Measurements from ENCODE around the gene SEL1L3.

- TF ChIP-seq E2F5 (CRISPR knock-in tag; conservative IDR thresholded peaks at IDR 0.05): no peak
- TF ChIP-seq ELF4 (CRISPR knock-in tag; IDR thresholded peaks at IDR 0.05; ENCODE audit: borderline replicate concordance): no peak
- TF ChIP-seq PBX3 (CRISPR knock-in tag; IDR thresholded peaks at IDR 0.05; ENCODE audit: borderline replicate concordance): no peak
- no peak for TF ChIP-seq ATF7 (IDR thresholded peaks at IDR 0.05)
- no peak for TF ChIP-seq ATF7 (CRISPR knock-in tag; IDR thresholded peaks at IDR 0.05)
- no peak for TF ChIP-seq UBTF (CRISPR knock-in tag; IDR thresholded peaks at IDR 0.05)
- no peak for TF ChIP-seq HNRNPLL (IDR thresholded peaks at IDR 0.05; ENCODE audit: low read depth, low read length, poor library complexity, severe bottlenecking)
- no peak for TF ChIP-seq ASH2L (IDR thresholded peaks at IDR 0.05; ENCODE audit: insufficient read length, low read depth, low read length)
- TF ChIP-seq XBP1 (CRISPR knock-in tag; IDR thresholded peaks at IDR 0.05): no peak
- no peak for TF ChIP-seq PAF1 (CRISPR knock-in tag; IDR thresholded peaks at IDR 0.05)
- no peak for TF ChIP-seq CTCF (CRISPR knock-in tag; IDR thresholded peaks at IDR 0.05)
- no peak for TF ChIP-seq ZNF18 (CRISPR knock-in tag; IDR thresholded peaks at IDR 0.05; ENCODE audit: insufficient replicate concordance)
- no peak for TF ChIP-seq POLR2AphosphoS5 (IDR thresholded peaks at IDR 0.05; ENCODE audit: low read depth, low read length)
- no peak for TF ChIP-seq ZNF629 (CRISPR knock-in tag; conservative IDR thresholded peaks at IDR 0.05)
These were observed 36.6 kb downstream of the SEL1L3 start for GRCh38 chr4:25826074-25826752.

Data from HepG2 (cell line).